ENCODE measurements around the gene MMP24OS.
A peak's percentile ranks its signal among the peaks of the same experiment; 100 is the strongest.
"Not testable (repeated sequence)": the region's sequence is repeated elsewhere in the genome, so short reads cannot be mapped to it uniquely, and the experiment has no call there.

MMP24OS gene

GRCh38 chr20:35275741-35276251 is 2.1 kb downstream of the MMP24OS start:
- DNase-seq (ENCODE audit: low spot score): no peak

GRCh38 chr20:35274172-35275092 is 3.5 kb downstream of the MMP24OS start:
- DNase-seq (ENCODE audit: low spot score): no peak

- DNase-seq (ENCODE audit: low spot score): no peak
These were observed 4.3 kb downstream of the MMP24OS start for GRCh38 chr20:35273449-35274171.

GRCh38 chr20:35271904-35272303 is 6.0 kb downstream of the MMP24OS start:
- no peak for DNase-seq (ENCODE audit: low spot score)

- DNase-seq (ENCODE audit: low spot score): no peak
These were observed 6.6 kb downstream of the MMP24OS start for GRCh38 chr20:35271073-35271882.

DNA sequence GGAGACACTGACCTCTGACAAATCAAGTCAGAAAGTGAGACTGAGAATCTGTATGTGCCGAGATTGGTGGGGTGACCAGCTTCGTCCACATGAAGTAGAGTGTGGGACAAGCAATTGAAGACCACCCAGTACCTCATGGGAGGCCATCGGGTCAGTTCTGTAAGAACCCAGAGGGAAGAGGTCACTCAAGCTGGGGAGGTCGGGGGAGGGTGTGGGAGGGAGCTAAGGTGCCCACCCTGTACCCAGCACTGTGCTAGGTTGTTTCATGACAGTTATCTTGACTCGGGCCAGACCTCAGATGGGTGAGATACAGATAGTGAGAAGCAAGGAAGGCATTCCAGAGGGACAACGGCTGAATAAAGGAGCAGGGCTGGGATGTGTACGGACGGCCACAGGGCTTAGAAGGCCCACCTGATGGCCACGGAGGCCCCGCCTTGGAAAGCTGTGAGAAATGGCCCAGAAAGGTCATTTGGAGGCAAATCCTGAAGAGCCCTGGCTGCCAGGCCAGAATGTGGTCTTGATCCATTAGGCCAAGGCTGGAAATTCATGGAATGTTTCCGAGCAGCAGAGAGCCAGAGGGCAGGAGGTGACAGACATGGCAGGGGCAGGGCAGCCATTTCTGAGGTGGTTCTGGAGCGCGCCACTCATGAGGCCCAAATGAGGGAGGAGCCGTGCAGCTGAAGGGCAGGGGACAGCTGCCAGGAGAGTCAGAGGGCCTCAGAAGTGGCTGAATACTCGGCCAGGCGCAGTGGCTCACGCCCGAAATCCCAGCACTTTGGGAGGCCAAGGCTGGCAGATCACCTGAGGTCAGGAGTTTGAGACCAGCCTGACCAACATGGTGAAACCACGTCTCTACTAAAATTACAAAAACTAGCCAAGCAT is 7.7 kb downstream of the MMP24OS start:
- no peak for DNase-seq (ENCODE audit: low spot score)

GRCh38 chr20:35269055-35269781 is 8.7 kb downstream of the MMP24OS start:
- peak; percentile 97 for DNase-seq (ENCODE audit: low spot score)

DNA sequence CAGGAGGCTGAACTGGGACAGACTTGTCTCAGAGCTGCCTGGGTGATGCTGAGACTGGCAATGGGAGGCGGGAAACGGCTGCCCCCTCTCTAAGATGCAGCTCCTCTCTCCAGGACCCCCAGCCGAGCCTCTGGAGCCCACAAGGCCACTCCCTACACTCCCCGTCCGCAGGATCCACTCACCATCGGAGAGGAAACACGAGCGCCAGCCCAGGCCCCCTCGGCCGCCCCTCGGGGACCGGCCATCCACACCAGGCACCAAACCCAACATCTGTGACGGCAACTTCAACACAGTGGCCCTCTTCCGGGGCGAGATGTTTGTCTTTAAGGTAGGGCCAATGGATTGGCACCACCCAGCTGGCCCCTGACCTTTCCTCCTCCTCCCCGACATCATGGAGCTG is 10.8 kb downstream of the MMP24OS start:
- no peak for DNase-seq (ENCODE audit: low spot score)

- DNase-seq (ENCODE audit: low spot score): peak; percentile 72
These were observed 13.2 kb downstream of the MMP24OS start for GRCh38 chr20:35264755-35265154.

- DNase-seq (ENCODE audit: low spot score): no peak
These were observed 14.2 kb downstream of the MMP24OS start for GRCh38 chr20:35263532-35264341.

GRCh38 chr20:35262731-35263531 is 15.0 kb downstream of the MMP24OS start:
- DNase-seq (ENCODE audit: low spot score): not testable (repeated sequence)

DNA sequence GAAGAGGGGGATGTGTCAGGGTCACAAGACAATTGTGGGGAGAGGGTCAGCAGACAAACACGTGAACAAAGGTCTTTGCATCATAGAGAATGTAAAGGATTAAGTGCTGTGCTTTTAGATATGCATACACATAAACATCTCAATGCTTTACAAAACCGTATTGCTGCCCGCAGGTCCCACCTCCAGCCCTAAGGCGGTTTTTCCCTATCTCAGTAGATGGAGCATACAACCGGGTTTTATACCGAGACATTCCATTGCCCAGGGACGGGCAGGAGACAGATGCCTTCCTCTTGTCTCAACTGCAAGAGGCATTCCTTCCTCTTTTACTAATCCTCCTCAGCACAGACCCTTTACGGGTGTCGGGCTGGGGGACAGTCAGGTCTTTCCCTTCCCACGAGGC is 15.6 kb downstream of the MMP24OS start:
- DNase-seq (ENCODE audit: low spot score): not testable (repeated sequence)

GRCh38 chr20:35260426-35260825 is 17.5 kb downstream of the MMP24OS start:
- DNase-seq (ENCODE audit: low spot score): no peak

GRCh38 chr20:35257175-35257909 is 20.6 kb downstream of the MMP24OS start:
- DNase-seq (ENCODE audit: low spot score): no peak

DNA sequence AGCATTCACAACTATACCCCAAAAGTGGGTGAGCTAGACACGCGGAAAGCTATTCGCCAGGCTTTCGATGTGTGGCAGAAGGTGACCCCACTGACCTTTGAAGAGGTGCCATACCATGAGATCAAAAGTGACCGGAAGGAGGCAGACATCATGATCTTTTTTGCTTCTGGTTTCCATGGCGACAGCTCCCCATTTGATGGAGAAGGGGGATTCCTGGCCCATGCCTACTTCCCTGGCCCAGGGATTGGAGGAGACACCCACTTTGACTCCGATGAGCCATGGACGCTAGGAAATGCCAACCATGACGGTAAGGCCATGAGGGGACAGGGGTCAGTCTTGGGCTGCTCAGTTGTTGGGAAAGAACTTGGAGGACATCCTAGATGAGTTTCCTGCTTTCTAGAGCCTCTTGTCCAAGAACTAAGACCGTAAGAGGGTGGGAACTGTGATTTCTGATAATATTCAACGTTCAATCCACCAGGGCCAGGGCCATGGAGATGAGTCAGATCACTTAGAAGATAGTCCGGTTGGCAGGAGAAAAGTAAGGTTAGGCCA is 23.4 kb downstream of the MMP24OS start:
- no peak for DNase-seq (ENCODE audit: low spot score)

GRCh38 chr20:35253010-35253409 is 24.9 kb downstream of the MMP24OS start:
- DNase-seq (ENCODE audit: low spot score): no peak

DNA sequence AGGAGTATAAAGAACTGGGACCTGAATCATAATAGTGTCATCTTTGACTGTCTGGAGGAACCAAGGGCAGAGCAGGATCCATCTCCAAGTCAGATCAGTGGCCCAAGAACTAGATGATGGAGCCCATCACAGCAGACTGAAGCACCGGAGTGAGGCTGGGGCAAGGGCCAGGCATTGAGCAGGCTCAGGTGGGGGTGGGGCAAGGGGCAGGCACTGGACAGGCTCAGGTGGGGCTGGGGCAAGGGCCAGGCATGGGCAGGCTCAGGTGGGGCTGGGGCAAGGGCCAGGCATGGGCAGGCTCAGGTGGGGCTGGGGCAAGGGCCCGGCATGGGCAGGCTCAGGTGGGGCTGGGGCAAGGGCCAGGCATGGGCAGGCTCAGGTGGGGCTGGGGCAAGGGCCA is 25.3 kb downstream of the MMP24OS start:
- not testable (repeated sequence) for DNase-seq (ENCODE audit: low spot score)

DNA sequence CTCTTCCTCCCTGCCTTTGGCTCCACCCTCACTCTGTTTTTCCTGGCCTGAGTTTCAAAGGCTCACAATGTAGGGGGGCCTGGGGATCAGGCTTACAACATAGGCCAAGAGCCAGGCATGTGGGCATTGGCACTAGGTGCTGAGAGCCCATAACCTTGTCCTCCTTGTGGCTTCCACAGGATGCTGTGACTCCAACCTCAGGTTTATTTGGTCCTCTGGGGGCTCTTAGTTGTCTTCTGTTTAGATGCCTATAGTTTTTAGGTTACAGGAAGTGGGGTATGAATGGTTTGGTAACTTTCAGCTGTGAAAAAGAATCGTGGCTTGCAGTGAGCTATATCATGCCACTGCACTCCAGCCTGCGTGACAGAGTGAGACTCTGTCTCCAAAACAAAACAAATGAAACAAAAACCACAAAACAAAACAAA is 25.9 kb downstream of the MMP24OS start:
- DNase-seq (ENCODE audit: low spot score): no peak

All from HuH-7.5 (cell line).